Measurements from ENCODE around the gene PLCL1.

The PLCL1 gene

DNA sequence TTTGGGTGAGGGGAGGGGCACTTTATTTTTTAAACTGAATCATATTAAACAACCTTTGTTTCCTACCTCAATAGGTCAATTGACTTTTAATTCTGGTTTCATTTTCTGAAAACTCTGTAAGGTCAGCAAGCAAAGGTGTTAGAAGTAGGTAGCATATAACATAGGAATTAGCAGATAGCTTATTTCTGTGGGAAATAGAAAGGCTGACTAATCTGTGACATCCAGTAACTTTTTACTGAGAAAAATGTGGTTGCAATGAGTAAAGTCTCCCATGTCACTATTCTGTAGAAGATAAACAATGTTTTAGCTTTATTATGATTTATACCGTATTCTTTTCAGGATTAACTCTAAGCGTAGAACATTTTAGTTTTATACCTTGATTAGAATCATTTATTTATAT lies 240.4 kb downstream of the PLCL1 start:
- Mint-ChIP-seq H3K4me1 (ENCODE audit: low read depth) (peaks cover 37% of the 10 kb centered on the region), H3K27ac (peak overlapping the region; percentile 84), H3K36me3 (ENCODE audit: low read depth) (peaks cover 3% of the 10 kb centered on the region), H3K4me3 (peak overlapping the region; percentile 31), H3K9me3 (peaks cover 7% of the 10 kb centered on the region), H3K27me3 (no peaks in the 10 kb centered on the region)
- no peak for DNase-seq

GRCh38 chr2:198045227-198045626 lies 240.8 kb downstream of the PLCL1 start:
- Mint-ChIP-seq H3K4me1 (ENCODE audit: low read depth) (peaks cover 42% of the 10 kb centered on the region), H3K36me3 (ENCODE audit: low read depth) (peaks cover 3% of the 10 kb centered on the region), H3K27ac (no peak overlapping the region), H3K4me3 (no peak overlapping the region), H3K9me3 (peaks cover 7% of the 10 kb centered on the region), H3K27me3 (no peaks in the 10 kb centered on the region)
- DNase-seq, result no peak

DNA sequence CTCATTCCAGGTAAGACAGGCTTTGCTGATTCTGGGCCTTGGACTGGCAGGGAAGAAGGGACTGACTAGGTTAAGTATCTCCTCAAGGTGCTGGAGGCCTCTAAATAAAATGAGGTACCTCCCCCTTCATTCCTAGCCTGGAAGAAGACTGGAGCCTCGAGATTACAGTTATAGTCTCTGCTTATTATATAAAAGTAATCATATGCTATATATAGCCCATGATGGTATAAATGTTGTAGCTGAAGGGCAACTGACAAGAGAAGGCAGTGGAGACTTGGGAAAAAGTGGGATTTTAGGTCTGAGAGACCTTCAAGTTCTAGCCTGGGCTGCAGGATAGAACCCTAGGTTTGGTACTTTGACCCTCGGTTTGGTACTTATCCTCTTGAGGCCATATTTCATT lies 248.3 kb downstream of the PLCL1 start:
- no peaks in the 10 kb centered on the region for H3K36me3 Mint-ChIP-seq (ENCODE audit: low read depth)
- no peaks in the 10 kb centered on the region for H3K27me3 Mint-ChIP-seq
- H3K4me3 Mint-ChIP-seq, result no peak overlapping the region
- no peaks in the 10 kb centered on the region for H3K9me3 Mint-ChIP-seq
- no peak for DNase-seq
- H3K27ac Mint-ChIP-seq, result no peak overlapping the region
- peaks cover 31% of the 10 kb centered on the region for H3K4me1 Mint-ChIP-seq (ENCODE audit: low read depth)

DNA sequence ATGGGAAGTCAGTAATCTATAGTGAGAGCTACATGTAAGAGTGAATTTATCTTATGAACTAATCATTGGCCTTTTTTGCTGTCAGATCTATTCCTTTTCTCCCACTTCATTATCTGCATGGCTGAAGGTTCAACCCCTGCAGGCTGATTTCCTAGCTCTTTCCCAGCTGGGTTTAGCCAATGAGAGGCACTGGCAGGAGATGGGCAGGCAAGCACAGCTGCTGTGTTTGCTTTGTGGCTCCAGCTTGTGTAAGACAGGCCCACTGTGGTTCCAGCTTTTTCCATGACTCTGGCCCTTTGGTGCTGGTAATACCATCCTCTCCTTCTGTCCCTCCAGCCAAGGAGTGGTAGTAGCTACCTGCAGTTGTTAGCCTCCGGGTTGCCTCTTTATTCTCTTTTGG lies 248.8 kb downstream of the PLCL1 start:
- Mint-ChIP-seq H3K27ac (no peak overlapping the region), H3K4me1 (ENCODE audit: low read depth) (peaks cover 29% of the 10 kb centered on the region), H3K36me3 (ENCODE audit: low read depth) (no peaks in the 10 kb centered on the region), H3K4me3 (no peak overlapping the region), H3K27me3 (no peaks in the 10 kb centered on the region), H3K9me3 (no peaks in the 10 kb centered on the region)
- DNase-seq, result no peak

GRCh38 chr2:198053776-198054175 lies 249.4 kb downstream of the PLCL1 start:
- H3K4me3 Mint-ChIP-seq, result no peak overlapping the region
- no peaks in the 10 kb centered on the region for H3K27me3 Mint-ChIP-seq
- DNase-seq, result no peak
- no peaks in the 10 kb centered on the region for H3K36me3 Mint-ChIP-seq (ENCODE audit: low read depth)
- no peaks in the 10 kb centered on the region for H3K9me3 Mint-ChIP-seq
- no peak overlapping the region for H3K27ac Mint-ChIP-seq
- peaks cover 23% of the 10 kb centered on the region for H3K4me1 Mint-ChIP-seq (ENCODE audit: low read depth)

DNA sequence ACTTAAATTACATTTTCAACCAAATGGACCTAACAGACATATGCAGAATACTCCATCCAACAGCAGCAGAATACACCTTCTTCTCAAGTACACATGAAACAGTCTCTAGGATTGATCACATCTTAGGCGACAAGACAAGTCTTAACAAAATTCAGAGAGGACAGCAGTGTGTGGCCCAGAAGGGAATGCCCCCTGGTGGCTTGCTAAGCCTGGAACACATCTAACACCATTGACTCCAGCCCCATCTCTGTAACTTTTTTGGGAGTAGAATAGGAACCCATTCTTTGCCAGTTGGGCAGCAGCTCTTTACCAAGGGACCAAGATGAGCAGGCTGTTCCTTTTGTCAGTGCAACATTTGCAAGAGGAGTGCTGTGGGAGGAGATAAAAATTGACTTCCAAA lies 249.9 kb downstream of the PLCL1 start:
- no peaks in the 10 kb centered on the region for H3K9me3 Mint-ChIP-seq
- no peaks in the 10 kb centered on the region for H3K36me3 Mint-ChIP-seq (ENCODE audit: low read depth)
- H3K27ac Mint-ChIP-seq, result no peak overlapping the region
- H3K27me3 Mint-ChIP-seq, result no peaks in the 10 kb centered on the region
- DNase-seq, result peak; percentile 61
- peaks cover 23% of the 10 kb centered on the region for H3K4me1 Mint-ChIP-seq (ENCODE audit: low read depth)
- H3K4me3 Mint-ChIP-seq, result no peak overlapping the region

- H3K36me3 Mint-ChIP-seq (ENCODE audit: low read depth), result no peaks in the 10 kb centered on the region
- peaks cover 18% of the 10 kb centered on the region for H3K4me1 Mint-ChIP-seq (ENCODE audit: low read depth)
- H3K4me3 Mint-ChIP-seq, result no peak overlapping the region
- no peaks in the 10 kb centered on the region for H3K27me3 Mint-ChIP-seq
- DNase-seq, result no peak
- H3K9me3 Mint-ChIP-seq, result no peaks in the 10 kb centered on the region
- no peak overlapping the region for H3K27ac Mint-ChIP-seq
Measured at GRCh38 chr2:198055716-198056115, 251.3 kb downstream of the PLCL1 start.

DNA sequence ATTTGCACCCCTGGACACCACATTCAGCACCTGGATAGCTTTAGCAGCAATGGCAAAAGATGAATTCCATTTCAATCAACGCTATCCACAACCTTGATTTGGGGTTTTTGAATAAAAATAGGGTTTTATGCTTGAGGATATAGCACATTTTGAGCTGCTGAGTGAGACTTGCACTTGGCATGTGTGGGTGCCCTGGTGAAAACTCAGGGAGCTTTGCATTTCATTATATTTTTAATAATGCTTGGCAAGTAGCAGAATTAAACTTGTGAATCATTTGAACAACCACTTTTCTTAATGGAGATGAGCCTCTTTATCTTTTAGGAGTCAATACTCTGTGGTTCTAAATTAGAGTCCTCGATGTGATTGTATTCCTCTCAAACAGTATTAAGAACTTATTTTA lies 252.4 kb downstream of the PLCL1 start:
- H3K4me1 Mint-ChIP-seq (ENCODE audit: low read depth), result peaks cover 17% of the 10 kb centered on the region

GRCh38 chr2:198059800-198060199 lies 255.4 kb downstream of the PLCL1 start:
- no peaks in the 10 kb centered on the region for H3K36me3 Mint-ChIP-seq (ENCODE audit: low read depth)
- no peak overlapping the region for H3K27ac Mint-ChIP-seq
- H3K4me1 Mint-ChIP-seq (ENCODE audit: low read depth), result peaks cover 9% of the 10 kb centered on the region
- H3K27me3 Mint-ChIP-seq, result no peaks in the 10 kb centered on the region
- no peak overlapping the region for H3K4me3 Mint-ChIP-seq
- DNase-seq, result no peak
- H3K9me3 Mint-ChIP-seq, result no peaks in the 10 kb centered on the region

More for the DNA sequence above, 252.4 kb downstream of the PLCL1 start:
- H3K27ac Mint-ChIP-seq, result no peak overlapping the region
- no peaks in the 10 kb centered on the region for H3K27me3 Mint-ChIP-seq
- H3K4me3 Mint-ChIP-seq, result no peak overlapping the region
- no peaks in the 10 kb centered on the region for H3K36me3 Mint-ChIP-seq (ENCODE audit: low read depth)
- no peak for DNase-seq
- no peaks in the 10 kb centered on the region for H3K9me3 Mint-ChIP-seq

DNA sequence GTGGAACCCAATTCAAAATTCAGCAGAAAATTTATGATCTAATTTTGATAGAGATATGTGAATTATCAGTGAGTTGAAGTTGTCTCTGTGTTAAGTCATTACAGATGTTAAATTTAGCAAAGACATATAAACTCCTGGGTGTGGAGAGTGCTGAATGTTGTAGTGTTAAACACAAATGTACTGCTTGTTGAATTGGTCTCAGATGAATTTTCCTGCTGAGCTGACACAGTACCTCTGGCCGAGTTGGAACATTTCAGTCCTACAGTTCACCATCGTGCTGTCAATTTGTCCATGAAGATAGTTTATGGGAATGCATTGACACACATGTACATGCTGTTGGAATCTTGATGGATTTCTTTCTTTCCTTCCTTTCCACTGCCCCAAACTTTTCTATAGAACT lies 255.9 kb downstream of the PLCL1 start:
- no peak for DNase-seq
- no peak overlapping the region for H3K27ac Mint-ChIP-seq
- no peaks in the 10 kb centered on the region for H3K36me3 Mint-ChIP-seq (ENCODE audit: low read depth)
- H3K27me3 Mint-ChIP-seq, result no peaks in the 10 kb centered on the region
- H3K4me1 Mint-ChIP-seq (ENCODE audit: low read depth), result peaks cover 9% of the 10 kb centered on the region
- no peak overlapping the region for H3K4me3 Mint-ChIP-seq
- H3K9me3 Mint-ChIP-seq, result no peaks in the 10 kb centered on the region

DNA sequence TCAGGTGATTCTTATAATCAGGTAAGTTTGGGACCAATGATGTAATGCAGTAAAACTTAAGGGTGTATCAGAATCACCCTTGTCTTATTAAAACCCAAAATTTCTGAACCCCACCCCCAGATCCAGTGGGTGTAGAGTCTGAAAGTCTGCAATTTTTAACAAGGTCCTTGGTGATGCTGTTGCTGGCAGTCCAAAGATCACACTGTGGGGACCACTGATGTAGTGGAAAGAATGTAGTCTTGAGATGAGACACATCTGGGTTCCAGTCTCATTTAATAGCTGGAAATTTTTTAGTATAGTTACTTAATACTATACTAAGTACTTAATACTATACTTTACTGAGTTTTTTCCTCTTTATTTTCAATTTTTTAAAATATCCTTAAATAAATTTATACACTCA lies 258.4 kb downstream of the PLCL1 start:
- no peak for DNase-seq
- Mint-ChIP-seq H3K27ac (no peak overlapping the region), H3K36me3 (ENCODE audit: low read depth) (no peaks in the 10 kb centered on the region), H3K9me3 (no peaks in the 10 kb centered on the region), H3K4me1 (ENCODE audit: low read depth) (peaks cover 5% of the 10 kb centered on the region), H3K27me3 (no peaks in the 10 kb centered on the region), H3K4me3 (no peak overlapping the region)

DNA sequence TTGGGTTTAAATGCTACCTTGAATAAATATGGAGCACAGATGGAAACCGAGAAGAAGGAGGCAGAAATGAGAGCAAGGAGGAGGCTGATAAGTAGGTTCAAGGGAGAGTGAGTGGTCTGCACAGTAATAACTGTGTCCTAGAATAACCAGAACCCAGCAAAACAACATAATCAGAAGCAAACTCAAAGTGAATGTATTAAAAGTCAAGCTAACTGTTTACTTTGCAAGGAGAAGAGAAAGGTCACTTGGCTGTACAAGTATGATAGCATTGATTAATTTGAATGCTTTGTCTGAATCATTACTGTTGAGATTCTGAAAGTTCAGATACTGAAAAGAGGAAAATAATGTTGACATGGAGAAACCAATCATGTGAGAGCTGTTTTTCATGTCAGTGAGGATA lies 258.8 kb downstream of the PLCL1 start:
- Mint-ChIP-seq H3K4me1 (ENCODE audit: low read depth) (peaks cover 5% of the 10 kb centered on the region), H3K4me3 (no peak overlapping the region), H3K9me3 (no peaks in the 10 kb centered on the region), H3K27ac (no peak overlapping the region), H3K36me3 (ENCODE audit: low read depth) (no peaks in the 10 kb centered on the region), H3K27me3 (no peaks in the 10 kb centered on the region)
- DNase-seq, result no peak

DNA sequence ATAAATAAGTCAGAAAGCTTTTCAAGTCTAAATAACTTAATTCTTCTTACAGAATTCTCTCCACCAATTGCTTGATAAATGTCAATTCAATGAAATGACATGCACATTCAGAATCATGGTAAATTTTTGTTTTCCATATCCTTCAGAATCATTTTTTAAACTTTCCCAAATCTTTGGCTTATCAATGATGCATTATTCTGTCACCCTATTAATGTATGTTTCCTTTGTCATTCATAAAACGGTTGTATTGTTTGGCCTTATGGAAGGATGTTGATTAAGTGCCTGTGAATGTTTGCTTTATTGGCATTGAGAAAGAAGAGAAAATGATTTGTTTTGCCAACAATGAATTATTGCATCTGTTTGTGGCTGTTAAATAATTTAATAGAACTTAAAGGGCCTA lies 260.9 kb downstream of the PLCL1 start:
- H3K27me3 Mint-ChIP-seq, result no peaks in the 10 kb centered on the region

GRCh38 chr2:198066597-198066996 lies 262.2 kb downstream of the PLCL1 start:
- Mint-ChIP-seq H3K4me1 (ENCODE audit: low read depth) (peaks cover 5% of the 10 kb centered on the region), H3K36me3 (ENCODE audit: low read depth) (no peaks in the 10 kb centered on the region), H3K27me3 (no peaks in the 10 kb centered on the region), H3K9me3 (no peaks in the 10 kb centered on the region), H3K4me3 (no peak overlapping the region), H3K27ac (no peak overlapping the region)
- no peak for DNase-seq

More for the DNA sequence above, 260.9 kb downstream of the PLCL1 start:
- DNase-seq, result no peak
- no peaks in the 10 kb centered on the region for H3K9me3 Mint-ChIP-seq
- peaks cover 5% of the 10 kb centered on the region for H3K4me1 Mint-ChIP-seq (ENCODE audit: low read depth)
- H3K36me3 Mint-ChIP-seq (ENCODE audit: low read depth), result no peaks in the 10 kb centered on the region
- no peak overlapping the region for H3K4me3 Mint-ChIP-seq
- H3K27ac Mint-ChIP-seq, result no peak overlapping the region

DNA sequence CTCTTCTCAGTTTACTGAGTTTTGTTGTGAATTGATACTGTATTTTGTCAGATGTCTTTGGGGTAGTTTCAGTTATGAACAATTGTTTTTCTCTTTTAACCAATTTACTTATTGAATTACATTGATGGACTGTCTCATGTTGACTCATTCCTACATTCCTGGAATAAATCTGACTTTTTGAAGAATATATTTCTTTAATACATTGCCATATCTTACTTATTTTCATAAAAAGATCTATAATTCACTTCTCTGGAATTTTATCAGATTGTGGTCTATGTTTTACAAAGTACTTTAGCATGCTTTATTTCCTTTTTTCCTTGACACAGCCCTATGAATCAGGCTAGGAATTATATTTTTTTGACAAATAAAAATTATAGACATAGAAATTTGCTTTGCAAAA lies 268.3 kb downstream of the PLCL1 start:
- no peaks in the 10 kb centered on the region for H3K27me3 Mint-ChIP-seq
- no peak overlapping the region for H3K27ac Mint-ChIP-seq
- no peak for DNase-seq
- no peak overlapping the region for H3K4me3 Mint-ChIP-seq
- H3K36me3 Mint-ChIP-seq (ENCODE audit: low read depth), result no peaks in the 10 kb centered on the region
- no peaks in the 10 kb centered on the region for H3K9me3 Mint-ChIP-seq
- peaks cover 7% of the 10 kb centered on the region for H3K4me1 Mint-ChIP-seq (ENCODE audit: low read depth)

GRCh38 chr2:198073253-198073652 lies 268.9 kb downstream of the PLCL1 start:
- Mint-ChIP-seq H3K4me3 (no peak overlapping the region), H3K4me1 (ENCODE audit: low read depth) (peaks cover 10% of the 10 kb centered on the region), H3K36me3 (ENCODE audit: low read depth) (no peaks in the 10 kb centered on the region), H3K9me3 (no peaks in the 10 kb centered on the region), H3K27me3 (no peaks in the 10 kb centered on the region), H3K27ac (no peak overlapping the region)
- no peak for DNase-seq

Measured in activated T-cell treated with anti-CD3 and anti-CD28 coated beads, Interleukin-2, amount 50 U/mL, for 24 hours (primary cell).